GM12892 (cell line): ENCODE measurements around the gene CPNE2.

ENCODE experiments used
- POLR2A ChIP-seq: IDR thresholded peaks from 2 replicates; pipeline ENCODE4 v1.6.1; 2011; ENCODE audit warnings: low read depth, low read length, control low read depth
- POLR2AphosphoS5 ChIP-seq: IDR thresholded peaks from 2 replicates; pipeline ENCODE4 v1.6.1; 2011; ENCODE audit warnings: low read depth, low read length, control low read depth

DNA sequence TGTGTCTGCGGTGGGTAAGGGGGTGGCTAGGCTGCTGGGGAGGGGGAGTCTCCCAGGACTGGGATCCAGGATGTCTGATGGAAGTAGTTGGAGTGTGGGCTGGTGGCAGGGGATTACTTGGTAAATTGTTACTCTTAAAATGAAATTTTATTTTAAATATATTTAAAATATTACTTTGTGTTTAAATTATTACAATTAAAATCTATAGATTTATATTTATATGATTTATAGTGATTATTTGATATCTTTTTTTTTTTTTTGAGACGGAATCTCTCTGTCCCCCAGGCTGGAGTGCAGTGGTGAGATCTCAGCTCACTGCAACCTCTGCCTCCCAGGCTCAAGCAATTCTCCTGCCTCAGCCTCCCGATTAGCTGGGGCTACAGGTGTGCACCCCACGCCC, 18.6 kb downstream of the CPNE2 start:
- TF ChIP-seq POLR2AphosphoS5 (no peak), POLR2A (no peak)
